ENCODE measurements around the gene RBMXL3.
"Not testable (repeated sequence)": the region's sequence is repeated elsewhere in the genome, so short reads cannot be mapped to it uniquely, and the experiment has no call there.

RBMXL3 gene

DNA sequence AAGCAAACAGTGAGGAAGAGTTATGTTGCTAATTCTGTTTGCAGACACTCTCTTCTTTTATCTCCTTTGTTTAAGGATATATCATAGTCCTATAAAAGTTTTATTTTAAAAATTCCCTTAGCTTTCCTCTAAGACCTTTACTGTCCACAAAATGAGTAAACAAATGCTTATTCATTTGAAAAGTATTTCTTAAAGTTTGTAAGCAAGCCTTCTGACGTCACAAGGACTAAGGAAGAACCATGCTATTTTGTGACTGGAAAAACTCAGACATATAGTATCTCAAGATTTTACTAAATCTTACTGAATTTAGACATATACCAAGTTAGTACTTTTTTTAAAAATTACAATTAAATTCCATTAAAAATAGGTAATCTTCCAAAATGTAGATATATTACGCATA is 5.2 kb upstream of the RBMXL3 start:
- TF ChIP-seq, protein P1, sequence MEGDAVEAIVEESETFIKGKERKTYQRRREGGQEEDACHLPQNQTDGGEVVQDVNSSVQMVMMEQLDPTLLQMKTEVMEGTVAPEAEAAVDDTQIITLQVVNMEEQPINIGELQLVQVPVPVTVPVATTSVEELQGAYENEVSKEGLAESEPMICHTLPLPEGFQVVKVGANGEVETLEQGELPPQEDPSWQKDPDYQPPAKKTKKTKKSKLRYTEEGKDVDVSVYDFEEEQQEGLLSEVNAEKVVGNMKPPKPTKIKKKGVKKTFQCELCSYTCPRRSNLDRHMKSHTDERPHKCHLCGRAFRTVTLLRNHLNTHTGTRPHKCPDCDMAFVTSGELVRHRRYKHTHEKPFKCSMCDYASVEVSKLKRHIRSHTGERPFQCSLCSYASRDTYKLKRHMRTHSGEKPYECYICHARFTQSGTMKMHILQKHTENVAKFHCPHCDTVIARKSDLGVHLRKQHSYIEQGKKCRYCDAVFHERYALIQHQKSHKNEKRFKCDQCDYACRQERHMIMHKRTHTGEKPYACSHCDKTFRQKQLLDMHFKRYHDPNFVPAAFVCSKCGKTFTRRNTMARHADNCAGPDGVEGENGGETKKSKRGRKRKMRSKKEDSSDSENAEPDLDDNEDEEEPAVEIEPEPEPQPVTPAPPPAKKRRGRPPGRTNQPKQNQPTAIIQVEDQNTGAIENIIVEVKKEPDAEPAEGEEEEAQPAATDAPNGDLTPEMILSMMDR (IDR thresholded peaks at IDR 0.05; ENCODE audit: low read depth, low read length) = no peak

DNA sequence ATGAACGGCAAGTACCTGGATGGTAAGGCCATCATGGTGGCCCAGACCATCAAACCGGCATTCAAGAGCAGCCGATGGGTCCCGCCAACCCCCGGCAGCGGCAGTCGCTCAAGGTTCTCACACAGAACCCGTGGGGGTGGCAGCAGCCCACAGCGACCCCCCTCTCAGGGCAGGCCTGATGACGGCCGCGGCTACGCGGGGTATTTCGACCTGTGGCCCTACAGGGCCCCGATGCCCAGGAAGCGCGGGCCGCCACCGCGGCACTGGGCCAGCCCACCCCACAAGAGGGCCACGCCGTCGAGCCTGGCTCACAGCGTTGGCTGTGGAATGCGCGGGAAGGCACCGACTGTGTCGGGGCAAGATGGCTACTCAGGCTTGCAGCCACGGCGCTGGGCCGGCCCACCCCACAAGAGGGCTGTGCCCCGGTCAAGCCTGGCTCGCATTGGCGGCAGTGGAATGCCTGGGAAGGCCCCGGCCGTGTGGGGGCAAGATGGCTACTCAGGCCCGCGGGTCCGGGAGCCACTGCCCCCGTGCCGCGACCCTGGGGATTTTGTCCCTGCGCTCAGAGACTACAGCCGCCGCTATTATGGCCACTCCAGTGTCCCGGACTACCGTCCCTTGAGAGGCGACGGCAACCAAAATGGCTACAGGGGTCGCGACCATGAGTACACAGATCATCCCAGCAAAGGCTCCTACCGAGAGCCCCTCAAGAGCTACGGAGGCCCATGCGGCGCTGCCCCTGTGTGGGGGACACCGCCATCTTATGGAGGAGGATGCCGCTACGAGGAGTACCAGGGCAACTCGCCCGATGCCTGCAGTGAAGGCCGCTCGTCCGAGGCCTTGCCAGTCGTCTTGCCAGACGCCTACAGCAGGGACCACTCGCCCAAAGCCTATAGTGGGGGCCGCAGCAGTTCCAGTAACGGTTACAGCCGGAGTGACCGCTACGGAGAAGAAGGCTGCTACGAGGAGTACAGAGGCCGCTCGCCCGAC is 731 bp downstream of the RBMXL3 start:
- TF ChIP-seq, protein P1 (IDR thresholded peaks at IDR 0.05; ENCODE audit: low read depth, low read length) = no peak
- H3K4me3 ChIP-seq (ENCODE audit: low read depth, low read length) = no peak overlapping the region

More for the DNA sequence above, 5.2 kb upstream of the RBMXL3 start:
- H3K4me3 ChIP-seq (ENCODE audit: low read depth, low read length) = no peak overlapping the region

DNA sequence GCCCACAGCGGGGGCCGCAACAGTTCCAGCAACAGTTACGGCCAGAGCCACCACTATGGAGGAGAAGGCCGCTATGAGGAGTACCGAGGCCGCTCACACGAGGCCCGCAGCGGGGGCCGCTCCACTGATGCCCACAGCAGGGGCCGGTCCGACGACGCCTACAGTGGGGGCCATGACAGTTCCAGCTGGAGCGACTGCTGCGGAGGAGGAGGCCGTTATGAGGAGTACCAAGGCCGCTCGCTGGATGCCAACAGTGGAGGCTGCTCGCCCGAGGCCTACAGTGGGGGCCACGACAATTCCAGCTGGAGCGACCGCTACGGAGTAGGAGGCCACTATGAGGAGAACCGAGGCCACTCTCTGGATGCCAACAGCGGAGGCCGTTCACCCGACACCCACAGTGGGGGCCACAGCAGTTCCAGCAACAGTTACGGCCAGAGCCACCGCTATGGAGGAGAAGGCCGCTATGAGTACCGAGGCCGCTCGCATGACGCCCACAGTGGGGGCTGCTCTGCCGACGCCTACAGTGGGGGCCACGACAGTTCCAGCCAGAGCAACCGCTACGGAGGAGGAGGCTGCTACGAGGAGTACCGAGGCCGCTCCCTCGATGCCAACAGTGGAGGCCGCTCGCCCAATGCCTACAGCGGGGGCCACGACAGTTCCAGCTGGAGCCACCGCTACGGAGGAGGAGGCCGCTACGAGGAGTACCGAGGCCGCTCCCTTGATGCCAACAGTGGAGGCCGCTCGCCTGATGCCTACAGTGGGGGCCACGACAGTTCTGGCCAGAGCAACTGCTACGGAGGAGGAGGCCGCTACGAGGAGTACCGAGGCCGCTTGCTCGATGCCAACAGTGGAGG is 1.7 kb downstream of the RBMXL3 start:
- no peak overlapping the region for H3K4me3 ChIP-seq (ENCODE audit: low read depth, low read length)
- TF ChIP-seq, protein P1 (IDR thresholded peaks at IDR 0.05; ENCODE audit: low read depth, low read length) = no peak

DNA sequence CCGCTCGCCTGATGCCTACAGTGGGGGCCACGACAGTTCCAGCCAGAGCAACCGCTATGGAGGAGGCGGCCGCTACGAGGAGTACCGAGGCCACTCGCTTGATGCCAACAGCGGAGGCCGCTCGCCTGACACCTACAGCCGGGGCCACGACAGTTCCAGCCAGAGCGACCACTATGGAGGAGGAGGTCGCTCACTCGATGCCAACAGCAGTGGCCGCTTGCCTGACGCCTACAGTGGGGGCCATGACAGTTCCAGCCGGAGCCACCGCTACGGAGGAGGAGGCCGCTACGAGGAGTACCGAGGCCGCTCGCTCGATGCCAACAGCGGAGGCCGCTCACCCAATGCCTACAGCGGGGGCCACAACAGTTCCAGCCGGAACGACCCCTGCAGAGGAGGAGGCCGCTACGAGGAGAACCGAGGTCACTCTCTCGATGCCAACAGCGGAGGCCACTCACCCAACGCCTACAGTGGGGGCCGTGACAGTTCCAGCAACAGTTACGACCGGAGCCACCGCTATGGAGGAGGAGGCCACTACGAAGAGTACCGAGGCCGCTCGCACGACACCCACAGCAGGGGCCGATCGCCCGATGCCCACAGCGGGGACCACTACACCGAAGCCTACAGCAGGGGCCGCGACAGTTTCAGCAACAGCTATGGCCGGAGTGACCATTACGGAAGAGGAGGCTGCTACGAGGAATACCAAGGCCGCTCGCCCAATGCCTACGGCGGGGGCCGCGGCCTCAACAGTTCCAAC is 2.5 kb downstream of the RBMXL3 start:
- no peak overlapping the region for H3K4me3 ChIP-seq (ENCODE audit: low read depth, low read length)
- TF ChIP-seq, protein P1 (IDR thresholded peaks at IDR 0.05; ENCODE audit: low read depth, low read length) = no peak

DNA sequence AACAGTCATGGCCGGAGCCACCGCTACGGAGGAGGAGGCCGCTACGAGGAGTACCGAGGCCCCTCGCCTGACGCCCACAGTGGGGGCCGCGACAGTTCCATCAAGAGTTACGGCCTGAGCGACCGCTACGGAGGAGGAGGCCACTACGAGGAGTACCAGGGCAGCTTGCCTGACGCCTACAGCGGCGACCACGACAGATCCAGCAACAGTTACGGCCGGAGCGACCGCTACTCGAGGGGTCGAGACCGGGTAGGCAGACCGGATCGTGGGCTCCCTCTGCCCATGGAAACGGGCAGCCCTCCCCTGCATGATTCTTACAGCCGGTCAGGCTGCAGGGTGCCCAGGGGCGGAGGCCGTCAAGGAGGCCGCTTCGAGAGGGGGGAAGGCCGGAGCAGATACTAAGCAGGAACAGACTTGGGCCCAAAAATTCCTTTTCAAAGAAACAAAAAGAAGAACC is 3.1 kb downstream of the RBMXL3 start:
- TF ChIP-seq, protein P1 (IDR thresholded peaks at IDR 0.05; ENCODE audit: low read depth, low read length) = no peak
- H3K4me3 ChIP-seq (ENCODE audit: low read depth, low read length) = no peak overlapping the region

DNA sequence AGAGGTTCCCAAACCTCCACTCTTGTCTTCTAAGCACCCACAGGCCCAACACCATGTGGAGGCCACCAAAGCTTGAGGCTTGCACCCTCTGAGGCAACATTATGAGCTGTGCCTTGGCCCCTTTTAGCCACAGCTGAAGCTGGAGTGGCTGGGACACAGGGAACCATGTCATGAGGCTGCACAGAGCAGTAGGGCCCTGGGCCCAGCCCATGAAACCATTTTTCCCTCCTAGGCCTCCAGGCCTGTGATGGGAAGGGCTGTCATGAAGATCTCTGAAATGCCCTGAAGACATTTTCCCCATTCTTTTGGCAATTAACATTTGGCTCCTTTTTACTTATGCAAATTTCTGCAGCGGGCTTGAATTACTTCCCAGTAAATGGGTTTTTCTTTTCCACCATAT is 14.8 kb downstream of the RBMXL3 start:
- TF ChIP-seq, protein P1 (IDR thresholded peaks at IDR 0.05; ENCODE audit: low read depth, low read length) = no peak
- H3K4me3 ChIP-seq (ENCODE audit: low read depth, low read length) = no peak overlapping the region

DNA sequence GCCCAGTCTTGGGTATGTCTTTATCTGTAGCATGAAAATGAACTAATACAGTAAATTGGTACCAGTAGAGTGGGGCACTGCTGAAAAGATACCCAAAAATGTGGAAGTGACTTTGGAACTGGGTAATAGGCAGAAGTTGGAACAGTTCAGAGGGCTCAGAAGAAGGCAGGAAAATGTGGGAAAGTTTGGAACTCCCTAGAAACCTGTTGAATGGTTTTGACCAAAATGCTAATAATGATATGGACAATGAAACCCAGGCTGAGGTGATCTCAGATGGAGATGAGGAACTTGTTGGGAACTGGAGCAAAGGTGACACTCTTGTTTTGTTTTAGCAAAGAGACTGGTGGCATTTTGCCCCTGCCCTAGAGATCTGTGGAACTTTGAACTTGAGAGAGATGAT is 20.3 kb downstream of the RBMXL3 start:
- H3K4me3 ChIP-seq (ENCODE audit: low read depth, low read length) = not testable (repeated sequence)

All from WI38 (cell line).